ENCODE results near the gene PAOX.
"Not testable (repeated sequence)": the region's sequence is repeated elsewhere in the genome, so short reads cannot be mapped to it uniquely, and the experiment has no call there.

PAOX gene

DNA sequence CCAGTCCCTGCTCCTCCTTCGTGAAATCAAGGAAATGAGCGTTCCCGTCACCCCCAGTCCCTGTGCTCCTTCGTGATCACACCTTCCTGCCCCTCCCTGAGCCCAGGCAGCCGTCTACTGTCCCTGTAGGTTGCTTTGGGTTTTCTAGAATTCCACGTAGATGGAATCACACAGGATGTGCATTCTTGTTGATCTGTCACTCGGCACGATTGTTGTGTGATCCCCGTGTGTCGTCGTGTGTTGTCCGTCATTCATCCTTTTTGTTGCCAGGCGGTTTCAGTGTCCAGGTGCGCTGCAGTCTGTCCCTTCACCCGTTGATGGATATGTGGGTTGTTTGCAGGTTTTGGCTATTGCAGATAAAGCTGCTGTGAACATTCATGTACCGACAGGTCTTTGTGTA lies 24.3 kb downstream of the PAOX start:
- in situ Hi-C loops (cut with MboI; ENCODE audit: low sequenced_read_pairs): no loop called here

DNA sequence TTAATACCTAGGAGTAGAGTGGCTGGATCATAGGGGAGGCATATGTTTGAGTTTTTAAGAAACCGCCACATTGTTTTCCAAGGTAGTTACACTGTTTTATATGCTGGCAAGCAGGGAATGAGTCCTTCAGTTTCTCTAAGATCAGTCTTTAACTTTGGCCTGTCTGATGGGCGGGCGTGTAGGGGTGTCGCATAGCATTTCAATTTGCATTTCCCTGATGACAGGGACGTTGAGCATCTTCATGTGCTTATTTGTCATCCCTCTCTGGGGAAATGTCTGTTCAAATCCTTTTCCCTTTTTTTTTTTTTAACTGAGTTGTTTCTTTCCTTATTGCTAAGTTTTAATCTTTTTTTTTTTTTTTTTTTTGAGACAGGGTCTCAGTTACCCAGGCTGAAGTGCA lies 24.7 kb downstream of the PAOX start:
- in situ Hi-C loops (cut with MboI; ENCODE audit: low sequenced_read_pairs): no loop called here

DNA sequence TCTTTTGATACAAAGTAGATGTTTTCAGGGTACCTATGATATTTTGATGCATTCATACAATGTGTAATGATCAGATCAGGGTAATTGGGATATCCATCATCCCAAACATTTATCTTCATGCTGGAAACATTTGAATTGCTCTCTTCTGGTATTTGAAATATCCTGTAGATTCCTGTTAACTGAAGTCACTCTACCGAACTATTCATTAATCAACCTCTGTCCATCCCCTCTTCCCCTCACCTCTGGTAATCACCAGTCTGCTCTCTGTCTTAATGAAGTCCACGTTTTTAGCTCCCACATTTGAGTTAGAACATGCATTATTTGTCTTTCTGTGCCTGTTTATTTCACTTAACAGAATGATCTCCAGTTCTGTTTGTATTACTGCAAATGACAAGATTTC lies 26.2 kb downstream of the PAOX start:
- in situ Hi-C loops (cut with MboI; ENCODE audit: low sequenced_read_pairs): no loop called here

DNA sequence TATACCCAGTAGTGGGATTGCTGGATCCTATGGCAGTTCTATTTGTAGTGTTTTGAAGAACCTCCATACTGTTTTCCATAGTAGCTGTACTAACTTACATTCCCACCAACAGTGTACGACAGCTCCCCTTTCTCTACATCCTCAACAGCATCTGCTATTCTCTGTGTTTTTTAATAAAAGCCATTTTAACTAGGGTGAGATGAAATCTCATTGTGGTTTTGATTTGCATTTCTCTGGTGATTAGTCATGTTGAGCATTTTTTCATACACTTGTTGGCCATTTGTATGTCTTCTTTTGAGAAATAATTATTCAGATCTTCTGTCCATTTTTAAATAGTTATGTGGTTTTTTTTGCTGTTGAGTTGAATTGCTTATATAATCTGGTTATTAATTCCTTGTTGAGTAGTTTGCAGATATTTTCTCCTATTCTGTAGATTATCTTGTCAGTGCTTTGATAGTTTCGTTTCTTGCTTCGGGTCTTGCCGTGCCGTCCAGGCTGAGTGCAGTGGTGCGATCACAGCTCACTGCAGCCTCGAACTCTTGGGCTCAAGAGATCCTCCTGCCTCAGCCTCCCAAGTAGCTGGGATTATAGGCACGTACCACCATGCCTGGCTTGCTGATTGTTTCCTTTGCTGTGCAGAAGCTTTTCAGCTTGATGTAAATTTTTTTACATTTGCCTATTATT lies 26.9 kb downstream of the PAOX start:
- in situ Hi-C loops (cut with MboI; ENCODE audit: low sequenced_read_pairs): no loop called here

DNA sequence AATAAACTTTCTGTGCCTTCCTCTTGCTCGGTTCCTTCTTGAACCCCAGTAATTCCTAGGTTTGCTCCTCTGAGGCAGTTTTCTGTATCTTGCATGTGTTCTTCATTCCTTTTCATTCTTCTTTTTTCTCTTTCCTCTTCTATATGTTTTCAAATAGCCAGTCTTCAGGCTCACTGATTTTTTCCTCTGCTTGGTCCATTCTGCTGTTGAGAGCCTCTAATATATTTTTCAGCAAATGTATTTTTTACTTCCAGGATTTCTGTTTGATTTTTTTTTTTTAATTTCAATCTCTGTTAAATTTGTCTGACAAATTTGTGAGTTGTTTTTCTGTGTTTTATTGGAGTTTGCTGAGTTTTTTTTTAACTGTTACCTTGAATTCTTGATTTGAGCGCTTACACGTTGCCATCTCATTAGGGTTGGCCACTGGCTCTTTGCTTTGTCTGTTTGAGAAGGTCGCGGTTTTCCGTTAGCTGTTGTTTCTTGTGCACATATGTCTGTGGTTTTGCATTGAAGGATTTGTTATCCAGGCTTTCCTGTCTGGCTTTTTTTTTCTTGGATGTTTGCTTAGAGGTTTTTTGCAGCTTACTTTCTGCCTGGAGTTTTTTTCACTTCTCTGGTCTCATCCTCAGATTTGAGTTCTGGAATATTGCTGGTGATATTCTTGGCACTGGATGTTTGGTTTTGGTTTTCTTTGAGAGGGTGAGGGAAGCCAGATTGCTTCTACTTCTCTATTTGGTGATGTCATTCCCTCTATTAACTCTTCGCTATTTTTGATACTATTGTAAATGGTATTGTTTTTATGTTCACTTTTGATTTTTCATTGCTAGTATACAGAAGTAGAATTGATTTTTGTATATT lies 32.7 kb downstream of the PAOX start:
- in situ Hi-C loops (cut with MboI; ENCODE audit: low sequenced_read_pairs): no loop called here

DNA sequence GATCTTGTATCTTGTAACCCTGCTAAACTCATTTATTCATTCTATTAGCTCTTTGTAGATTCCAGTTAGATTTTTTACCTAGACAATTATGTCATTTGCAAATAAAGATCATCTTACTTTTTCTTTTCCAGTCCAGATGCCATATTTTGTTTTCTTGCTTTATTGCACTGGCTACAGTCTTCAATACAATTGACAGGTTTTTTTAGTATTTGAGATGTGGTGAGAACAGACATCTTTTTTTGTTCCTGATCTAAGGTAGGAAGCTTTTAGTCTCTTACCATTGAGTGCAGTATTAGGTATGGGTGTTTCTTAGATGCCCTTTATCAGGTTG lies 33.3 kb downstream of the PAOX start:
- in situ Hi-C loops (cut with MboI; ENCODE audit: low sequenced_read_pairs): no loop called here

DNA sequence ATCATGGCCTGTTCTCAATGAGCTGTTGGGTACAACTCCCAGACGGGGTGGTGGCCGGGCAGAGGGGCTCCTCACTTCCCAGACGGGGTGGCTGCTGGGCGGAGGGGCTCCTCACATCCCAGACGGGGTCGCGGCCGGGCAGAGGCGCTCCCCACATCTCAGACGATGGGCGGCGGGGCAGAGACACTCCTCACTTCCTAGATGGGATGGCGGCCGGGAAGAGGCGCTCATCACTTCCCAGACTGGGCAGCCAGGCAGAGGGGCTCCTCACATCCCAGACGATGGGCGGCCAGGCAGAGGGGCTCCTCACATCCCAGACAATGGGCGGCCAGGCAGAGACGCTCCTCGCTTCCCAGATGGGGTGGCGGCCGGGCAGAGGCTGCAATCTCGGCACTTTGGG lies 35.3 kb downstream of the PAOX start:
- in situ Hi-C loops (cut with MboI; ENCODE audit: low sequenced_read_pairs): not testable (repeated sequence)

DNA sequence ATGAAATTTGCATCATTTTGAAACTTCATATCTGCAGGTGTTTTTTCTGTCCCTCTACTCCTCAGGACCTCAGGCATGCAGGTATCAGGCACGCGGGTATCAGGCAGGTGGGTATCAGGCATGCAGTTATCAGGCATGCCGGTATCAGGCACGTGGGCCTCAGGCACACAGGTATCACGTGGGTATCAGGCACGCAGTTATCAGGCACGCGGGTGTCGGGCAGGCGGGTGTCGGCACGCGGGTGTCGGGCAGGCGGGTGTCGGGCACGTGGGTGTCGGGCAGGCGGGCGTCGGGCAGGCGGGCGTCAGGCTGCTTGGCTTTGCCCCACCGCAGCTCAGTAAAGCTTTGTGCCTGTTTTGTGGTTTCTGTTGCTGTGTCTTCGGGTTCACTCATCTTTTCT lies 36.7 kb downstream of the PAOX start:
- in situ Hi-C loops (cut with MboI; ENCODE audit: low sequenced_read_pairs): no loop called here

DNA sequence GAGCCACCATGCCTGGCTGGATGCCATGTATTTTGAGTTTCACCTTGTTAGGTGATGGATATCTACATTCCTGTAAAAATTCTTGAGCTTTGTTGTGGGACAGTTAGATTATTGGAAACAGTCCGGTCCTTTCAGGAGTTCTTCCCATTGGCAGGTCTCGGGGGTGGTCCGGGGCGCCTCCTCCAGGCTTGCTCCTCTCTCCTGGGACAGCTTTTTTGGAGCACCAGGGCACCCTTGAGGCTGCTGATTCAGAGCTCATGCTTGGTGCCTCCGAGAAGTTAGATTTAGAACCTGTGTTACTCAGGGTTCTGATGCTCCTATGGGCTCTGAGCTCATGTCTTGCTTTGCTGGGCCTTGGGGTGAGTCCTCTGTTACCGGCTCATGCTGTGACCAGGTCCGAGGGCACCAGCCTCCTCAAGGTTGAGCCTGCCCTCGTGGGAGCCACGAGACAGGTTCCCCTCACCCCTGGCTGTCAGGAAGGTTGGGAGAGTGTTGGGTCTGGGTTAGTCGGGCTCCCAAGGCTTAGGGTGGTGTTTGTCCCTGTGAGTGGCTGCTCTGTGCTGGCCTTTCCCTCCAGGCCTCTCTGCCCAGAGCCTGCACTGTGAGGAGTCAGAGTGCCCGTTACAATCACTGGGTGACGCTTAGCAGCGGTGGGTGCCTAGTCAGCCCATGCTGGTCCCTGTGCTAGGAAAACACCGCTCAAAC lies 39.4 kb downstream of the PAOX start:
- in situ Hi-C loops (cut with MboI; ENCODE audit: low sequenced_read_pairs): no loop called here

DNA sequence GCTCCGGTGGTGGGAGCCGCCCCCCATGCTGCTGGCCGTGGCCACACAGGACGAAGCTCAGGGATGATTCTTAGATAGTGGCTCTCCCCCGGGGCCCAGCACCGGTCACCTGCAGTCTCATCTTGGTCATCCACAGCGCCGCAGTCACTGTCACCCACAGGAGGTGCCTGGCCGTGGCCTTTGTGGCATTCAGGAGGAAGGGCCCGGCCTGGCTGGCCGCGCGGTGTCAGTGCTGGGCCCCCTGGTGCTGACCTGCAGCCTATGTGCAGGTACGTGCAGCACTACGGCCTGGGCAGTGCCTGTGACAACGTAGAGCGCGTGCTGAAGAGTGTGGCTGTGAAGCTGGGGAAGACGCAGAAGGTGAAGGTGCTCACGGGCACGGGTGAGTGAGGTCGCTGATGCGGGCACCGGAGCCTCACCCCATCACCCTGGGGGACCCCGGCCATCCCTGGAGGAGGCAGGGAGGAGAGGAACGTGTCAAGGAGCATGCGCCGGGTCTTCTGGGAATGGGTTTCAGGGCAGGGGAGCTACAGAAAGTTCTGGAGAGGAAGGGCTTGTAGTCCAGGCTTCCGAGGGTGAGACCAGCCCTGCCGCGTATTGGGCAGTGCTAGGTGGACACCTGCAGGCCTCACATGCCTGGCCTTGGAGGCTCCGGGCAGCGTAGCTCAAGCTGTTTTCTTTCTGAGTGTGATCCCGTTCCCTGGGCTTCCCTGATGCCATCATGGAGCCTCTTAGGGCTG lies 40.3 kb downstream of the PAOX start:
- in situ Hi-C loops (cut with MboI; ENCODE audit: low sequenced_read_pairs): no loop called here

DNA sequence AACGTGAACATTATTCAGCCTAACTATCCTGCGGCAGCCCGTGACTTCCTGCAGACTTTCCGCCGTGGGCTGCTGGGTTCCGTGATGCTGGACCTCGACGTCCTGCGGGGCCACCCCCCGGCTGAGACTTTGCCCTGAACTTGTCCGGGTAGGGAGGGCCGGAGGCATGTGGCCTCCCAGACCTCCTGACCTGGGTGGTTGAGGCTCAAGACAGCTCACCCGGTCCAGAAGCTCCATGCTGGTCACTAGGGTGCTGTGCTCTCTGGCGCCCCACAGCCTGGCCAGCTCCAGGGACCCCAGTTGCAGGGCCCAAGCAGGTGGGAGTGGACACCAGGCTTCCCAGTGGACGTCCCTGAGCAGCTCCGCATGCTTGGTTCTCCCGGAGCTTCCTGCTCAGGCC lies 41.0 kb downstream of the PAOX start:
- in situ Hi-C loops (cut with MboI; ENCODE audit: low sequenced_read_pairs): loop anchor here (10.0 kb wide), 1 partner anchor 155 kb away; no protein-coding TSS in a partner anchor

DNA sequence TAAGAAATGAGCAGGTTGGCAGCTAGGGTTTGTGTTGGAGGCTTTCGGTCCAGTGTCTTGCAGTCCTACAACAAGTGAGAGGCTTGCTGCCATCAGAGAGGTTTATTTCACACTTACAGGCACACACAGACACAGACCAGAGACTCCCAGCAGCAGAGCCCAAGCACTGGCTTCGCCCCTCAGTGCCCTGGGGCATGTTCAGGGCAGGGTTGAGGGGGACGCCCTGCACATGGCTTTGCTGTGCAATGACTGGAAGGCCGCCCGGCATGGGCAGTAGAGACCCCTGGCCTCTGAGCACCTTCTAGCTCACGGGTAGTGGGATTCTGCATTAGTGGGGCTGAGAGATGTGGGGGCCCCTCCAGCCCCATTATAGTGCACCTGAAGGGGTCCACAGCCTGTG lies 41.5 kb downstream of the PAOX start:
- in situ Hi-C loops (cut with MboI; ENCODE audit: low sequenced_read_pairs): loop anchor here (10.0 kb wide), 1 partner anchor 154 kb away; no protein-coding TSS in a partner anchor

DNA sequence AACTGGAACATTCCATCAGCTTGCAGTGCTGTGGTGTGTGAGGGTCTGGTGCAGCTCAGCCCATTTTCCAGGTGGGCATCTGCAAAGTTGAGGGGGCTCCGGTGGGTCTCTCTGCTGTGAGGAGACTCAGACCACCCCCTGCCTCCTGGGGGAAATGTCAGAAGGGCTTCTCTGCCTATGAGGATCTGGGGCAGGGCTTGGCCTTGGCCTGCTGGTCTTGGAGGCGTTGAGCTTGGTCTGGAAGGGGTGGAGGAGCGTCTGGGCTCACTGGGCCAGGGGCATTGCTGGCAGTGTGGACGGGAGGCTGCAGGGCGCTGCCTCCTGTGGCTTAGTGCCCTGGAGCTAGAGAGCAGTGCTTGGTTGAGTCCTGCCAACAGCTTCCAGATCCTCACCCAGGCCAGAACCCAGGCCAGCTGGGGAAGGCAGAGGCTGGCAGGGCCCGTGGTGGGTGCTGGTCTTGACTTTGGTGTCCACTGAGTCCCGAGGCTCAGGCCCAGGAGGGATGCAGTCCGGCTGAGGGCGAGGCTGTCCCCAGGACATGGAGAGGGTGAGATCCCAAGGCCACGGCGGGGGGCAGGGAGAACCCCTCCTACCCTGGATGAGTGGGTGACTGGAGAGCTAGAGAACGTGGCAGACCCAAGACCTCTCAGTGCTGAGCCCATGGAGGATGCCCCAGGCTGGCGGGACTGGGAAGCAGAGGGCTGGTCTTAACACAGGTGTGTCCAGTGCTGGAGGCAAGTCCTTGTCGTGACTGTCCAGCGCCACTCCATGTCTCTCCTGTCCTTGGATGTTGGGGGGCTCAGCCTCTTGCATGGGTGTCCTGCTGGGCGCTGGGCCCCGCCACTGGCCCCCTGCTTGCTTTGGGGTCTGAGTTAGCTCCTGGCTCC lies 42.5 kb downstream of the PAOX start:
- in situ Hi-C loops (cut with MboI; ENCODE audit: low sequenced_read_pairs): loop anchor here (10.0 kb wide), 1 partner anchor 153 kb away; no protein-coding TSS in a partner anchor

DNA sequence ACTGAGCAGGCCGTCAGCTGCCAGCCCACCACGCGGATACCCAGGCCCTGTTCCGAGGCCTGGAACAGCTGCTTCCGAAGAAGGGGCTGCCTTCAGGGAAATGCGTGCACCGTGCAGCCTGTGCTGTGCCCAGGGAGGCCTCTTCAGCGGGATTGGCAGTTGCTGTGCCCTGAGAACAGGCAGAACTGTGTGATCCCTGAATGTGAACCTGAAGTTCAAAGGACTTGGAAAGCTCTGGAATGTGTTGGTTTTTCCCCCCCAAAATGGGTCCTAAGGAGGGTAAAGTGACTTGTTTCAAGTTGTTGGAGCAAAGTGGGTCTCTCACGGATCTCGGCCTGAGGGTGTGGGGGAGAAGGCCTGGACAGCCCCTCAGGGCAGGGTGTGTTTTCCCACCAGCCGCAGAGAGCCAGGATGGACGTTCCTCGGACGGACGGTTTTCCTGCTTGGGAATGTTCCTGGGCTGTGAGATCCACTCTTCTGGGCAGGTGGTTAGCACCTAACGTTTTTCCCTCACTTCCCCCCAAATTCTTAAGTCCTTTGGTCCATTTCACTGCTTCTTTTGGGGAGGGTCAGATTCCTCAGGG lies 43.3 kb downstream of the PAOX start:
- in situ Hi-C loops (cut with MboI; ENCODE audit: low sequenced_read_pairs): loop anchor here (10.0 kb wide), 1 partner anchor 152 kb away; no protein-coding TSS in a partner anchor

DNA sequence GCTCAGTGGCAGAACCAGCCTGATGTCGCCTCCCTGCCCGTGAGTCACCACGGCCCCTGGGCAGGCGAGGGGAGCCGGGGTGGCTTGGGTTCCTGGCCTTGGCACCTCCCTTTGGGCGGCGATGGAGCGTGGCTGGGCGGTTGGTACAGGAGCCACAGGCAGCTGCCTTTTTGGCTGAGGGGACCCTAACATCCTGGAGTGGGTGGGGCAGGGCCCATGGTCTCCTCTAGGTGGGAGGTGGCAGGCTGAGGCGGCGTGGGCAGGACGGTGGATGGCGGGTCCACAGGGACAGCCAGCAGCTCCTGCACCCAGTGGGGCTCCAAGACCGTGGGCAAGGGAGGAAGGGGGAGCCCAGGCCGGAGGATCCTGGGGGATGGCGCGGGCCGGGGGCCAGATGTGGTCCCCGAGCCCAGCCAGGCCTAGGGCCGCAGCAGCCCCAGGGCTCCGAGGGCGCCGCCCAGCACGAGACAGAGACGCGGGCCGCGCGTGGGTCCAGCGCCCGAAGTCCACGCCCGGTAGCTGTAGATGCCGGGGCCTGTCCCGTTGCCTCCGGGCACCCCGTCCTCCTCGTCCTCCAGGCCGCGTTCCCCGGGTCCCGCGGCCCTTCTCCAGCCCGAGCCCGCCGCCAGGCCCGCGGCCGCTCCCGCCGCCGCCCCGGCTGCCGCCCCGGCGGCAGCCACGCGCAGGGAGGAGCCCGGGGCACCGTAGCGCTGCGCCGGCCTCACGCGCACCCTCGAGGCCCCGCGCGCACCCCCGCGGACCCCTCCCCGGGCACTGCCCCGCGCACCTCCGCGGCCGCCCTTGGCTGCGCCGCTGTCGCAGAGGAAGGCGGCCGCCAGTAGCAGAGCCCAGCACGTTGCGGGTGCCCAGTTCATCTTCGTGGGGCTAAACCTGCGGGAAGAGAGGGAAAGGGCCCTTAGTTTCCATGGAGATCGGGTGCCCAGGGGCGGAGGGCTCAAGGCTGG lies 44.0 kb downstream of the PAOX start:
- in situ Hi-C loops (cut with MboI; ENCODE audit: low sequenced_read_pairs): loop anchor here (10.0 kb wide), 1 partner anchor 152 kb away; no protein-coding TSS in a partner anchor

DNA sequence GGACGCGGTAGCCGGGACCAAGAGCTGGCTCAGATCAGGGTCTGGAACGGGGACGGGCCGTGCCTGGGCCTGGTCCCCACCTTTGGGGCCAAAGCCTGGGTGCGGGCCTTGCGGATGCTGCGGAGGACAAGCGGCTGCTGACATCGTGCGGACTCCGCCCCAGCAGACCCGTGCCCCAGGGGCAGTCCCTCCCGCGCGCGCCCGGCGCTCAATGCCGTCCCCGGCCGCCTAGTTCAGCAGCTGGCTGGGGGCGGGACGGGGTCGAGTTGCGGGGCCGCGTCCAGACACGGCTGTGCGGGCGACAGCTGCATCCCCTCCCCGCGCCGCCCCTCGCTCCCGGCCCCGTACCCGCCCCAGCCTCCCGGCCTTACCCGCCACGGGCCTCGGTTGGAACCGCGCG lies 45.0 kb downstream of the PAOX start:
- in situ Hi-C loops (cut with MboI; ENCODE audit: low sequenced_read_pairs): loop anchor here (10.0 kb wide), 1 partner anchor 151 kb away; no protein-coding TSS in a partner anchor

DNA sequence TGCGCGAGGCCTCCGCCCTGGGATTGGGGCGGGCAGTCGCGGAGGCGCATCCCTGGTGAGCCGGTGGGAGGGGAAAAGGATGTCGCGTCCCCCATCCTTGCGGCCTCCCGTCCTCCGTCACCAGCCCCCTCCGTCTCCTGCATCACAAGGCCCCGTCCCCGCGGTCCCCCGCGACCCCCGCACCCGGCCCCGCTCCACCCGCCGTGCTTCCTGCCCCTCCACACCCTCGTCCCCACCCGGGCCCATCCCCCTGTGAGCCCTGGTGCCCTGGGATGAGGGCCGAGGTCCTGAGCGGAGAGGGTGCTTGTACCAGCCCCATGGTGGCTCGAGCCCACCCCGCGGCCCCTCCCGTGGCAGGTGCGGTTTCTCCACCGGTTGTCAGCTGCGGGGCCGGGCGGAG lies 45.5 kb downstream of the PAOX start, which contains the start of gene SPRN:
Gene SPRN, minus strand, starts transcription at position 25 of the 400 bp plus-strand sequence. CDS start 944 bp downstream, outside the sequence.
- in situ Hi-C loops (cut with MboI; ENCODE audit: low sequenced_read_pairs): loop anchor here (10.0 kb wide), 1 partner anchor 150 kb away; no protein-coding TSS in a partner anchor

DNA sequence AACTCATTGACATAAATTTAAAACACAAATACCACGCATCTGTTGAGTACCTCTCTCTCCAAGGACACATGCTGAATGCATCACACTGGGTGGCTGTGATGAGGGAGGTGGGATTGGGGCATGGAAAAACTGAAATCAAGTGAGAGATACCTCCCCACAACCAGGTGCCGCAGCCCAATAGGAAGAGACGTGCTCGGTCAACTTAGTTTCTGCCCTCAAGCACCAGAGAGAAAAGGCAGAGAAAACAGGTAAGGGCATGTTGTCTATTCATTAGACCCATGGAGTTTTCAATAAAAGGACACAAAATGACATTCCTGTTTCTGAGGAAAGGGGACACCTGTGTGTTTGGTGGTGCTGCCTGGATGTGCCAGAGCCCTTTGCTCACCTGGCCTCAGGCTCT lies 50.5 kb downstream of the PAOX start:
- in situ Hi-C loops (cut with MboI; ENCODE audit: low sequenced_read_pairs): loop anchor here (10.0 kb wide), 1 partner anchor 145 kb away; no protein-coding TSS in a partner anchor
